Aorta (tissue), 5 donors: ENCODE measurements around the gene OMA1. TPM values are rescaled to one million over a fixed set of nuclear protein-coding genes. Genes with fewer than 3 reads are reported as not detected.
"Not testable (repeated sequence)": the region's sequence is repeated elsewhere in the genome, so short reads cannot be mapped to it uniquely, and the experiment has no call there.

Experiments
- ATAC-seq: fragments of 200-7000 bp; cut with Tn5 transposase; one replicate; pipeline ENCODE4 v1.9.1; 2022; ENCODE audit warnings: moderate library complexity; ENCODE audit not compliant: low FRiP score
- DNase-seq, 2 donors: peaks; one replicate each; pipeline ENCODE4 v3.0.0-alpha.2; 2020
- H3K27ac ChIP-seq, 2 donors: one replicate each; pipeline ENCODE4 v1.5.1; 2013; ENCODE audit warnings: low read length in 2 of 2, mild to moderate bottlenecking in 2 of 2, moderate library complexity in 2 of 2, control low read depth in 1 of 2, inconsistent platforms in 1 of 2, low read depth in 1 of 2
- H3K27me3 ChIP-seq, 2 donors: one replicate each; pipeline ENCODE4 v1.6.1; 2013; ENCODE audit warnings: control low read depth in 1 of 2, low read length in 1 of 2, mild to moderate bottlenecking in 1 of 2, moderate library complexity in 1 of 2; ENCODE audit not compliant: insufficient read depth in 2 of 2, control insufficient read depth in 1 of 2
- H3K36me3 ChIP-seq, 2 donors: one replicate each; pipeline ENCODE4 v1.6.1; 2013; ENCODE audit warnings: control low read depth in 1 of 2, low read length in 1 of 2, mild to moderate bottlenecking in 1 of 2; ENCODE audit not compliant: insufficient read depth in 2 of 2, control insufficient read depth in 1 of 2
- H3K4me1 ChIP-seq, 2 donors: one replicate each; pipeline ENCODE4 v1.6.1; 2013; ENCODE audit warnings: low read length in 2 of 2, control low read depth in 1 of 2, mild to moderate bottlenecking in 1 of 2, moderate library complexity in 1 of 2; ENCODE audit not compliant: insufficient read depth in 2 of 2, control insufficient read depth in 1 of 2
- H3K4me3 ChIP-seq, 2 donors: one replicate each; pipeline ENCODE4 v1.5.1; 2013; ENCODE audit warnings: low read length in 2 of 2, control low read depth in 1 of 2, mild to moderate bottlenecking in 1 of 2
- H3K9me3 ChIP-seq: one replicate; pipeline ENCODE4 v1.6.1; 2013; ENCODE audit warnings: mild to moderate bottlenecking, low read length; ENCODE audit not compliant: control insufficient read depth
- WGBS, 2 donors: extraction: QIAGEN DNeasy Blood & Tissue Kit; methylation state at CpG; one replicate each; pipeline ENCODE4 v1.1.7; 2013; 5-methylcytosine and 5-hydroxymethylcytosine counted together
- intact Hi-C, 2 donors: fragments of 100-400 bp; cut with DNase I; formaldehyde crosslinking; loops; one replicate each; pipeline versions ENCODE4 v1.14.2 to v1.15.0; 2022
- polyA plus RNA-seq, 2 donors: library from polyadenylated mRNA; stranded (reverse); fragments of 200-250 nt; gene quantifications; one replicate each; pipeline ENCODE4 v1.2.3, GENCODE V29; 2013
- total RNA-seq, 2 donors: library from RNA; stranded (reverse); fragmentation: NEBNext Ultra II Directional; extraction: Animal tissue kit (Norgen Biotek cat#: 25700); gene quantifications; one replicate each; pipeline ENCODE4 v1.2.1, GENCODE V29; 2021
- donor health status: healthy with polysubstance abuse.
- donor health status: Bipolar disorder and iron deficiency.
- donor health status: DM: no; HTN: no; CAD: no.
- donor health status: DM: no; HTN: no; CAD: no.
- donor health status: DM: yes; HTN: yes; CAD: no.

OMA1 gene
- total and polyA plus RNA-seq, 4 donors: 2.5 to 22.0 (median 10.6) TPM

DNA sequence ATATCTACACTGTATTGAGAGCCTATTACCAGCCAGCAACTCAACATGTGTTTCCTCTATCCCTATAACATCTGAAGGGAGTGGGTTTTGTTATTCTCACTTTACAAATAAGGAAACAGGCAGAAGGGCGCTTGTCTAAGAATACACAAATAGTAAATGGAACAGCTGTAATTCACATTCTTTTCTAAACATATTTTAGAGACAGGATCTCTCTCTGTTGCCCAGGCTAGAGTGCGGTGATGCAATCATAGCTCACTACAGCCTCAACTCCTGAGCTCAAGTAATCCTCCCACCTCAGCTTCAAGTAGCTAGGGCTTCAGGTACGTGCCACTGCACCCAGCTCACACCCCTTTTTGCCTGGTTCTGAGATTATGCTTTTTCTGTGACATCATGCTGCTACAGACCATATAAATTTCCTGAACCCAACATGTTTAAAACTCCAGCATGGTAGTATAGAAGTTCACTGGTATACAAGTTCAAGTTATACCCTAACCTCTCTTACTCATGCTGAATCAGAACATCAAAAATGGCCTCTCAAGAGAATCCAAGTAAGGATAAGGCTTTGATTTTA lies 39.1 kb upstream of the OMA1 start:
- Histone ChIP-seq H3K9me3 (no peaks in the 10 kb centered on the region), H3K4me1 (peaks cover 5 to 9% of the 10 kb centered on the region in 2 donors), H3K36me3 (no peaks in the 10 kb centered on the region), H3K4me3 (no peak overlapping the region), H3K27me3 (no peaks in the 10 kb centered on the region), H3K27ac (peak overlapping the region in 1 of 2 donors; percentile 32)
- WGBS, 2 donors: 44 to 46% methylated on average over 3 of the region's 3 CpGs
- DNase-seq: peak in 1 of 2 donors; percentile 52
- no peak for ATAC-seq
- intact Hi-C loops: loop anchor here (2.0 to 5.0 kb wide), 2 partner anchors 38 to 39 kb away; partner anchors contain the start of gene OMA1 (in 2 of the 2)

- Histone ChIP-seq H3K27me3 (no peaks in the 10 kb centered on the region), H3K27ac (peak overlapping the region in 1 of 2 donors; percentile 96), H3K4me1 (peaks cover 5 to 9% of the 10 kb centered on the region in 2 donors), H3K9me3 (no peaks in the 10 kb centered on the region), H3K4me3 (no peak overlapping the region), H3K36me3 (no peaks in the 10 kb centered on the region)
- DNase-seq: no peak
- intact Hi-C loops: loop anchor here (2.0 to 5.0 kb wide), 2 partner anchors 38 kb away; partner anchors contain the start of gene OMA1 (in 2 of the 2)
- ATAC-seq: no peak
- WGBS, 2 donors: 40 to 71% methylated on average over 2 of the region's 2 CpGs
Measured at GRCh38 chr1:58585166-58585565, 38.6 kb upstream of the OMA1 start.

- peaks cover 5 to 9% of the 10 kb centered on the region in 2 donors for H3K4me1 ChIP-seq
- no peaks in the 10 kb centered on the region for H3K9me3 ChIP-seq
- ATAC-seq (peak; percentile 93), DNase-seq (peak; percentile 88 to 89)
- peak overlapping the region; percentile 78 to 96 for H3K27ac ChIP-seq
- 28% methylated on average over 8 of the region's 8 CpGs for WGBS, 2 donors
- intact Hi-C loops: loop anchor here in 1 of 2 donors (2.0 kb wide), 1 partner anchor 37 kb away; the partner anchor contains the start of gene OMA1
- H3K36me3 ChIP-seq: no peaks in the 10 kb centered on the region
- no peak overlapping the region for H3K4me3 ChIP-seq
- H3K27me3 ChIP-seq: no peaks in the 10 kb centered on the region
Measured at GRCh38 chr1:58584082-58584895, 37.8 kb upstream of the OMA1 start.

GRCh38 chr1:58583496-58583895 lies 37.0 kb upstream of the OMA1 start:
- H3K9me3 ChIP-seq: no peaks in the 10 kb centered on the region
- H3K27ac ChIP-seq: no peak overlapping the region
- WGBS, 2 donors: 94 to 97% methylated on average over 1 of the region's 1 CpG
- intact Hi-C loops: no loop called here
- ATAC-seq (no peak), DNase-seq (no peak)
- no peaks in the 10 kb centered on the region for H3K36me3 ChIP-seq
- no peaks in the 10 kb centered on the region for H3K27me3 ChIP-seq
- H3K4me1 ChIP-seq: peaks cover 5 to 9% of the 10 kb centered on the region in 2 donors
- H3K4me3 ChIP-seq: no peak overlapping the region

DNA sequence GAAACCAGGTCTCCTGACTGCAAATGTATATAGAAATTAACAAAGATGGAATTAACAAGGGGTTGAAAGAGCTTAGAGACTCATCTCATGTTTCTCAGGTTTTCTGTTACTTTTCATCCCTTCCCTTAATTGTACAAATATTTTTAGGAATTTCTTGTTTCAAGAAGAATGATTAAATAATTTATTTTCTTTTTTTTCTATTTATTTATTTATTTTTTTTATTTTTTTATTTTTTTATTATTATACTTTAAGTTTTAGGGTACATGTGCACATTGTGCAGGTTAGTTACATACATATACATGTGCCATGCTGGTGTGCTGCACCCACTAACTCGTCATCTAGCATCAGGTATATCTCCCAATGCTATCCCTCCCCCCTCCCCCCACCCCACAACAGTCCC lies 35.6 kb upstream of the OMA1 start:
- intact Hi-C loops, H3K4me1 ChIP-seq, ATAC-seq, H3K36me3 ChIP-seq, H3K27me3 ChIP-seq, H3K4me3 ChIP-seq, H3K9me3 ChIP-seq, H3K27ac ChIP-seq, DNase-seq: not testable (repeated sequence)
- WGBS, 2 donors: 83 to 93% methylated on average over 1 of the region's 1 CpG

- WGBS, 2 donors: 87 to 89% methylated on average over 2 of the region's 2 CpGs
- intact Hi-C loops: no loop called here
- no peak for DNase-seq
Measured at GRCh38 chr1:58581641-58582040, 35.1 kb upstream of the OMA1 start.

GRCh38 chr1:58580186-58580585 lies 33.7 kb upstream of the OMA1 start:
- Histone ChIP-seq H3K36me3 (no peaks in the 10 kb centered on the region), H3K4me1 (peaks cover 6 to 7% of the 10 kb centered on the region in 2 donors), H3K4me3 (no peak overlapping the region), H3K27me3 (no peaks in the 10 kb centered on the region), H3K9me3 (no peaks in the 10 kb centered on the region), H3K27ac (no peak overlapping the region)
- intact Hi-C loops: no loop called here
- DNase-seq (no peak), ATAC-seq (no peak)
- WGBS, 2 donors: 43 to 55% methylated on average over 1 of the region's 1 CpG

More at GRCh38 chr1:58581641-58582040, 35.1 kb upstream of the OMA1 start:
- Histone ChIP-seq H3K27ac (no peak overlapping the region), H3K4me1 (peaks cover 7 to 9% of the 10 kb centered on the region in 2 donors), H3K27me3 (no peaks in the 10 kb centered on the region), H3K9me3 (no peaks in the 10 kb centered on the region), H3K4me3 (no peak overlapping the region), H3K36me3 (no peaks in the 10 kb centered on the region)
- ATAC-seq: no peak

GRCh38 chr1:58577654-58578030 lies 31.1 kb upstream of the OMA1 start:
- no peak overlapping the region for H3K27ac ChIP-seq
- intact Hi-C loops: loop anchor here in 1 of 2 donors (5.0 kb wide), 1 partner anchor 75 kb away; no protein-coding TSS in a partner anchor
- ATAC-seq (no peak), DNase-seq (no peak)
- peak overlapping the region in 1 of 2 donors; percentile 29 for H3K4me3 ChIP-seq
- peaks cover 0 to 2% of the 10 kb centered on the region in 2 donors for H3K4me1 ChIP-seq
- H3K9me3 ChIP-seq: no peaks in the 10 kb centered on the region
- WGBS, 2 donors: 28 to 38% methylated on average over 3 of the region's 3 CpGs
- H3K27me3 ChIP-seq: no peaks in the 10 kb centered on the region
- no peaks in the 10 kb centered on the region for H3K36me3 ChIP-seq
